Right atrium auricular region (tissue), 2 donors: ENCODE results near the gene SLC17A9. TPM values are rescaled to one million over a fixed set of nuclear protein-coding genes. Genes with fewer than 3 reads are reported as not detected.
A peak's percentile ranks its signal among the peaks of the same experiment; 100 is the strongest.

Experiments used
- DNase-seq: peaks from one replicate; pipeline ENCODE4 v3.0.0-alpha.2; 2019; ENCODE audit warnings: low spot score
- H3K27ac ChIP-seq, 2 donors: fragments of 200-600 bp; sonication (generic); 1 replicate in 1 of 2; 2 replicates in 1 of 2; pipeline ENCODE4 v1.5.1; 2016 to 2019
- H3K27me3 ChIP-seq, 2 donors: fragments of 200-600 bp; sonication (generic); one replicate each; pipeline versions ENCODE4 v1.5.1 to v1.6.0; 2017 to 2019
- H3K36me3 ChIP-seq: fragments of 200-600 bp; sonication (generic); one replicate; pipeline ENCODE4 v1.5.1; 2016
- H3K4me1 ChIP-seq, 2 donors: fragments of 200-600 bp; sonication (generic); one replicate each; pipeline versions ENCODE4 v1.5.1 to v1.6.0; 2017 to 2019
- H3K4me3 ChIP-seq, 2 donors: fragments of 200-600 bp; sonication (generic); 1 replicate in 1 of 2; 2 replicates in 1 of 2; pipeline ENCODE4 v1.5.1; 2017 to 2019; ENCODE audit warnings: mild to moderate bottlenecking in 1 of 2, moderate library complexity in 1 of 2
- H3K9me3 ChIP-seq, 2 donors: fragments of 200-600 bp; sonication (generic); one replicate each; pipeline ENCODE4 v1.5.1; 2019
- total RNA-seq, 2 donors: library from RNA; depleted of rRNA; stranded (reverse); fragments of >200 nt; gene quantifications; one replicate each; pipeline ENCODE4 v1.1.0, GENCODE V29; 2016
- TF ChIP-seq, protein P1 (sequence below), 2 donors: fragments of 200-600 bp; sonication (generic); IDR thresholded peaks; one replicate each; pipeline ENCODE4 v1.5.1; 2019; ENCODE audit warnings: antibody characterized with exemption in 2 of 2

Gene SLC17A9
- total RNA-seq, 2 donors from 2014 or later, result 1.3 to 1.8 TPM

DNA sequence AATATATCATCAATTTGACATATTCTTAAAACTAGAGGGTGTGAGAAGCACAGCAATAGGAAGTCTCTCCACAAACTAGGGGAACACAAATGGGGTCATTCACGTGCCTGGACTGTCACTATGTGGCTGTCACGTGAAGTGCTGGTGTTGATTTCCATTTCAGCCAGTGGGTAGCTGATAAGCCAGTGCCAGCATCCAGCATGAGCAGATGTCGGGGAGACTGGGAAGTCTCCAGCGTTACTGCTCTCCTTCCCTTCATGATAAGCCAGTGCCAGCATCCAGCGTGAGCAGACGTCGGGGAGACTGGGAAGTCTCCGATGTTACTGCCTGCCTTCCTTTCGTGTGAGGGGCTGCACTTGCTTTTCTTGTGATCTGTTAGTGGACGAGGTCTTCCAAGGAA lies 5.6 kb upstream of the SLC17A9 start:
- Histone ChIP-seq H3K4me3 (no peak overlapping the region), H3K27me3 (no peaks in the 10 kb centered on the region)

DNA sequence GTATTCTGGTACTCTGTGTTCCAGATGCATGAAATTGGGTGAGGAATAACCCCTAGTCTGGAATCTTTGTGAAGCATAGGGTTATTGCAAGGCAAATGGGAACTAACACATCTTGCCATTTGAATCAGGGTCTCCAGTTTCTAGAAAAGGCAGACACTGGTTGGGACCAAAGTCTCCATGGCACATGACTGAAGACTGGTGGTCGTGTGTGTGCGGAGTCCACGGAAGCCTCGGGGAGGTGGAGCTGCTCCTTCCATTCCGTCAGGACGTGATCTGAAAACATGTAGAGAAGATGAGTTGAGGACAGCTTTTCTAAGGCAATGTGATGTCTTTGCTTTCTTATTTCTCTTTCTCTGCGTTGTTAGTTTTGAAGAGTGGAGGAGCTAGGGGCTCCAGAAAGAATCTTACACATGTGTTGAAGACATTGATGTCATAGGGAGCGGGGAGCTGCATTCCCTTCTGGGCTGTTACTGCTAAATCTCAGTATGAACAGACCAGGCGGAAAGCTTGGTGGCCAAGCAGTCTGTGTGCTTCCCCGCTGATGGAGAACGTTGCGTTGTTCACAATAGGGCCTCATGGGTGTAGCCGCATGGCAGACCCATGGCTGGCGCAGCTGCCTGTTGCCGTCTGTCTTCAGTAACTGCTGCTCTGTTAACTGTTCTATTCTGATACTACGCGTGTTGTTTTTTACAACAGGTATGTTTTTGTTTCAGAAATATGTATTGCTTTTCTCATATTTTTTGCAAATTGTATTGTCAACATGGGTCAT lies 4.8 kb upstream of the SLC17A9 start:
- Histone ChIP-seq H3K4me3 (no peak overlapping the region), H3K27me3 (no peaks in the 10 kb centered on the region), H3K9me3 (no peaks in the 10 kb centered on the region), H3K4me1 (peaks cover 0 to 25% of the 10 kb centered on the region in 2 donors), H3K36me3 (peaks cover 65% of the 10 kb centered on the region), H3K27ac (peak overlapping the region in 1 of 2 donors; percentile 68)
- DNase-seq, result no peak
- TF ChIP-seq, protein P1, sequence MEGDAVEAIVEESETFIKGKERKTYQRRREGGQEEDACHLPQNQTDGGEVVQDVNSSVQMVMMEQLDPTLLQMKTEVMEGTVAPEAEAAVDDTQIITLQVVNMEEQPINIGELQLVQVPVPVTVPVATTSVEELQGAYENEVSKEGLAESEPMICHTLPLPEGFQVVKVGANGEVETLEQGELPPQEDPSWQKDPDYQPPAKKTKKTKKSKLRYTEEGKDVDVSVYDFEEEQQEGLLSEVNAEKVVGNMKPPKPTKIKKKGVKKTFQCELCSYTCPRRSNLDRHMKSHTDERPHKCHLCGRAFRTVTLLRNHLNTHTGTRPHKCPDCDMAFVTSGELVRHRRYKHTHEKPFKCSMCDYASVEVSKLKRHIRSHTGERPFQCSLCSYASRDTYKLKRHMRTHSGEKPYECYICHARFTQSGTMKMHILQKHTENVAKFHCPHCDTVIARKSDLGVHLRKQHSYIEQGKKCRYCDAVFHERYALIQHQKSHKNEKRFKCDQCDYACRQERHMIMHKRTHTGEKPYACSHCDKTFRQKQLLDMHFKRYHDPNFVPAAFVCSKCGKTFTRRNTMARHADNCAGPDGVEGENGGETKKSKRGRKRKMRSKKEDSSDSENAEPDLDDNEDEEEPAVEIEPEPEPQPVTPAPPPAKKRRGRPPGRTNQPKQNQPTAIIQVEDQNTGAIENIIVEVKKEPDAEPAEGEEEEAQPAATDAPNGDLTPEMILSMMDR (IDR thresholded peaks at IDR 0.05), result no peak

More for the DNA sequence above, 5.6 kb upstream of the SLC17A9 start:
- H3K27ac ChIP-seq, result peak overlapping the region; percentile 41 to 68
- peaks cover 69% of the 10 kb centered on the region for H3K36me3 ChIP-seq
- TF ChIP-seq, protein P1 (IDR thresholded peaks at IDR 0.05), result no peak
- DNase-seq, result peak; percentile 72
- peaks cover 0 to 23% of the 10 kb centered on the region in 2 donors for H3K4me1 ChIP-seq
- H3K9me3 ChIP-seq, result no peaks in the 10 kb centered on the region

DNA sequence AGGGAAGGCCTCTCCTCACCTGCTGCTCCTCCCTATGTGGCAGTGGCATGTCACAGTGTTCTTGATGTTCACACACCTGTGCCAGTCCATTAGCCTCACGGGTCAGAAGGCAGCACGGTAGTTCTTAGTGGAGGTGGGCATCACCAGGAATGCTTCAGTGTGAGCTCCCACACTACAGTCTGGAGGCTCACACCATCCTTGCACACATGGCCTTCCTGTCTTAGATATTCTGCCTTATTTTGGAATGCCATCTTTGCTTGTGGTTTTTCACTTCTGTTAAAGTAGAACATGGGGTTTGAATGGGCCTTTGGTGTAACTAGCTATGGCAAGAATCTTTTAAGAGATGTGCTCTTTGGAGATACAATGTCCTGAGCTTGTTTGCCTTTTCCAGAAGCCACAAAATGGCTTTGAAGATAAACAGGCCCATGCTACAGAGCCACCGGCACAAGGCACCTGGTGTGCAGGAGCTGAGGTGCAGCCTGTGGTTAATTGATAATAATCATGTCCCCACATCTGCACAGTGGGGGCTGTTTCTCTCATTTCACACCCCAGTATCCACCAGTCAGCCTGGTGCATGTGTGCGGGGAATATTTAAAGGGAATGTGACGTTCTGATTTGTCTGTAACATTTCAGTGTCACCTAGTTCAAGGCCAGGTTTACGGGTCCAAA lies 3.2 kb upstream of the SLC17A9 start:
- TF ChIP-seq, protein P1 (IDR thresholded peaks at IDR 0.05), result no peak
- Histone ChIP-seq H3K27me3 (no peaks in the 10 kb centered on the region), H3K4me1 (peaks cover 0 to 41% of the 10 kb centered on the region in 2 donors), H3K4me3 (no peak overlapping the region), H3K27ac (no peak overlapping the region), H3K9me3 (no peaks in the 10 kb centered on the region), H3K36me3 (peaks cover 51% of the 10 kb centered on the region)
- DNase-seq, result no peak

DNA sequence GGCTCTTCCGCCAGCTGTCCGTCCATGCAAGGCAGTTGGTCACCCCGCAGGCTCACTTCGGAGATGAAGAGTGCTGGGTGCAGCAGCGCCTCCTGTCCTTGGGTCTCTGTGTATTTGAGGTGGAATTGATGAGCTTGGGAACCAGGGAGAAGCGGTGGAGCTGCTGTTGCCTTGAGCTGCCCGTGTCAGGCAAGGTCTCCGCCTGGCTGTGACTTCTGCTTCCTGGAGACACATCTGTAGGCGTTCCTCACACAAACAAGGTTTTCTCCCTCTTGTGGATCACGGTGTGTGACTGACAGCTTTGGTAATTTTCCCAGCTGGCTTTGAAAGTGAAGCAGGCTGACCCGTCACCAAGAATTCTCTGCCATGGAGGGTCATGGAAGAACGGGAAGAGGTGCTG lies 2.5 kb upstream of the SLC17A9 start:
- no peak overlapping the region for H3K27ac ChIP-seq
- H3K9me3 ChIP-seq, result no peaks in the 10 kb centered on the region
- H3K27me3 ChIP-seq, result no peaks in the 10 kb centered on the region
- no peak for DNase-seq
- TF ChIP-seq, protein P1 (IDR thresholded peaks at IDR 0.05), result no peak
- H3K4me3 ChIP-seq, result no peak overlapping the region
- peaks cover 45% of the 10 kb centered on the region for H3K36me3 ChIP-seq
- peaks cover 0 to 46% of the 10 kb centered on the region in 2 donors for H3K4me1 ChIP-seq

DNA sequence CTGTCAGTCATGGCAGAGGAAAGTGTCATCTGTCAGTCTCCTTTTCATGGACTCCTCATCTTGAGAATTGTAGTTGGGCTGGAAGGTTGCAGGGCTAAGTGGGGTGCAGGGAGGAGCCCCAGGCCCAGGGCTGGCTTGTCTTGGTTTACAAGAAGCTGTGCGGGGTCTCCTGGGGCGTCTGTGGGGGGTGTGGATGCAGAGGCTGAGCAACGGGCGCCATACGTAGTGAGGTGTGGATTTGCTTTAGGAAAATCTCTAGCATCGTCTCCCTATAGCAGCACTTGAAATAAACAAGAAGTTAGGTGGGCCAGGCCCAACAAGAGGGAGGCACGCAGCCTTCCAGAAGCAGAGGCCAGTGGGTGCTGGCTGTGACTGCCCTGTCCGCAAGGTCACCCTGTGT lies 1.8 kb upstream of the SLC17A9 start:
- H3K4me1 ChIP-seq, result peaks cover 0 to 50% of the 10 kb centered on the region in 2 donors
- H3K4me3 ChIP-seq, result no peak overlapping the region
- TF ChIP-seq, protein P1 (IDR thresholded peaks at IDR 0.05), result no peak
- H3K9me3 ChIP-seq, result no peaks in the 10 kb centered on the region
- DNase-seq, result no peak
- H3K27me3 ChIP-seq, result no peaks in the 10 kb centered on the region
- no peak overlapping the region for H3K27ac ChIP-seq
- H3K36me3 ChIP-seq, result peaks cover 37% of the 10 kb centered on the region
